GM12873 (cell line): ENCODE results near the gene APOBEC3H.

ENCODE experiments used
- CTCF ChIP-seq: IDR thresholded peaks from 2 replicates; pipeline ENCODE4 v1.5.1; 2012; ENCODE audit warnings: low read depth, mild to moderate bottlenecking, moderate library complexity, low read length, control low read depth; ENCODE audit not compliant: insufficient read depth; ENCODE audit errors: missing control alignments

APOBEC3H gene

GRCh38 chr22:39094717-39095389 lies 2.2 kb upstream of the APOBEC3H start:
- no peak for TF ChIP-seq CTCF

DNA sequence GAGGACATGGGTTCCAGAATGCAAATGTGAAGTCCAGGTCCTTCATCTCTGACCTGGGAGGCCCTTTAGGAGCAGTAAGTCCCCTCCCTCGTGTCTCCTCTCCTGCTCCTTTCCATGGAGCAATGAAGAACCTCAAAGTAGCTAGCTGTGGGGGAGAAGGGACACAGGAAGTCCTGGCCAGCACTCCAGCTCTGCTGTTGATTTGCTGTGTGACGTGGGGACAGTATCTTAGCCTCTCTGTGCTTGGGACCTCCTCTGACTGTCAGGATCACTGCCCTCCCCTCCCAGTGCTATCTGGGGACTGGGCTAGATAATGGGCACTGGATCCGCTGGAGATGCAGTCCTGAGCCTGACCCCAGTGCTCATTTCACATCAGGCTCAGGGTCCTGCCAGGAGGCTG lies 1.1 kb upstream of the APOBEC3H start:
- no peak for TF ChIP-seq CTCF

GRCh38 chr22:39098026-39098425 lies 982 bp downstream of the APOBEC3H start:
- TF ChIP-seq CTCF: no peak

- TF ChIP-seq CTCF: no peak
Measured at GRCh38 chr22:39098576-39098975, 1.5 kb downstream of the APOBEC3H start.

DNA sequence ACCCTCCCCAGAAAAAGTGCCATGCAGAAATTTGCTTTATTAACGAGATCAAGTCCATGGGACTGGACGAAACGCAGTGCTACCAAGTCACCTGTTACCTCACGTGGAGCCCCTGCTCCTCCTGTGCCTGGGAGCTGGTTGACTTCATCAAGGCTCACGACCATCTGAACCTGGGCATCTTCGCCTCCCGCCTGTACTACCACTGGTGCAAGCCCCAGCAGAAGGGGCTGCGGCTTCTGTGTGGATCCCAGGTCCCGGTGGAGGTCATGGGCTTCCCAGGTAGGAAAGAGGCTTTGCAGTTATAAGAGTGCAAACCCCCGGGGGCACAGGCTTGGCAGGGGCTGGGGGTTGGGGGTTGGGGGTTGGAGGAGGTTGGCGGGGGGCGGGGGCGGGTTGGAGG lies 4.2 kb downstream of the APOBEC3H start:
- TF ChIP-seq CTCF: no peak

- no peak for TF ChIP-seq CTCF
Measured at GRCh38 chr22:39103431-39103830, 6.4 kb downstream of the APOBEC3H start.

- TF ChIP-seq CTCF: no peak
Measured at GRCh38 chr22:39106326-39106725, 9.3 kb downstream of the APOBEC3H start.
